GM12892 (cell line): Measurements from ENCODE around the gene MORN2.

ENCODE experiments used
- POLR2A ChIP-seq: IDR thresholded peaks from 2 replicates; pipeline ENCODE4 v1.6.1; 2011; ENCODE audit warnings: low read depth, low read length, control low read depth
- POLR2AphosphoS5 ChIP-seq: IDR thresholded peaks from 2 replicates; pipeline ENCODE4 v1.6.1; 2011; ENCODE audit warnings: low read depth, low read length, control low read depth
- TAF1 ChIP-seq: IDR thresholded peaks from 2 replicates; pipeline ENCODE4 v1.6.1; 2011; ENCODE audit warnings: low read depth, mild to moderate bottlenecking, control low read depth, low read length, borderline replicate concordance

DNA sequence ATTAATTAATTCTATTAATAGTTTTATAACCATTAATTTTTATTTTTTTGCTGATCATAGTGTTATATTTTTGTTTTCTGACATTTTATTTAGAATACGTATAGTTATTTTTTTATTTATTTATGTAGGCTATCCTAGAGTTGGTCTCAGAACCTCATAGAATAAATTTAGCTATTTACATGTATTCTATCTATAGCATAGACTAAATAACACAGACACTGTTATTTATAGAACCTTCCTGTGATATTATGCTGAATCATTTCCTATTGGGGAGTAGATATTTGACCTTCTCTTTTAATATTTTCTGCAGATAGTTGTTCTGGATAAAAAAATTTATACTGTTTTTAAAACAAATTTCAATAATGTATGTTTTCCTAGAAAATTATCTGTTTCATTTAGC is 34.1 kb downstream of the MORN2 start:
- TF ChIP-seq POLR2A (no peak), POLR2AphosphoS5 (no peak), TAF1 (no peak)
